Measurements from ENCODE around the gene HUS1. TPM values are rescaled to one million over a fixed set of nuclear protein-coding genes. Genes with fewer than 3 reads are reported as not detected.
A peak's percentile ranks its signal among the peaks of the same experiment; 100 is the strongest.
"Not testable (repeated sequence)": the region's sequence is repeated elsewhere in the genome, so short reads cannot be mapped to it uniquely, and the experiment has no call there.

HUS1 gene
- polyA plus RNA-seq, 1 experiment, result 14.1 TPM

DNA sequence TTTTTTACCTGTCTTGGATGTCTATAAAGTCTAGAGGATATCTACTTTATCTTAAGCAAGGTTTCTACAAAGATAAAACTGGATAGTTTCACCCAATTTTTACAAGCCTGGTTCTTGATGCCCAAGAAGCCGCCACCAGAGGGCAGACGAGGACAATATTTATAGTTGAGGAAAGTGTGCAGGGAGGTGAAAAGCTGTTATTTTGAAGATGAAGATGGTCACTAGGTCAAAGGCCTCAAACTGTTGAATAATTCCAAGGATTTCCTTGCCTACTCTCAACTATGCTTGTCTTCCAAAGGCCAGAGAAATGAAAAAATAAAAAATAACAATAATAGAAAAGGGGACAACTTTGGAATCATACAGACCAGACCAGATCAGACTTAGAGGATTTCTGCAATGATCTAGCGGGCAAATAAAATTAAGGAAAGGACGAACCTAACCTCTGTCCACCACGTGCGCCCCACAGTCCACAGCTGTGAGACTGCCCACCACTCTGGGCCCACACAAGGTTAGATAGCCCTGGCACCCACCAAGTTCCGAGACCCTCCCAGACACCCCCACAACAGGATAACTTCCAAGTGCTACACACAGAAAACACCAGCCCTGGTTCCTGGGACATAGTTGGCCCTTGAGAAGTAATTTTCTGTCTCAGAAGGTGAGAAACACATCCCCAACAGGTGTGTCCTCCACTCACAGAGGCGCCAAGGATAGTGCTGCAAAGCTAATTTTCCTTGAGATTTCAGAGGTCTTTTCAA, 34.0 kb downstream of the HUS1 start:
- CTCF ChIA-PET, result interaction anchor here (0.6 to 6.8 kb wide), 36 partner anchors 9 to 679 kb away, joined by 3 to 100 read pairs (median 4); no protein-coding TSS in a partner anchor
- no peak overlapping the region for H3K4me3 ChIP-seq (ENCODE audit: low read depth, low read length)
- TF ChIP-seq CTCF (IDR thresholded peaks at IDR 0.05; ENCODE audit: insufficient read depth, low read depth, low read length), result peak; percentile 76
- H3K27me3 ChIP-seq (ENCODE audit: control insufficient read depth, insufficient read depth, low read length), result no peaks in the 10 kb centered on the region
- no peak for DNase-seq (ENCODE audit: low read depth)
- no peaks in the 10 kb centered on the region for H3K36me3 ChIP-seq (ENCODE audit: control insufficient read depth, insufficient read depth, low read length)
- POLR2A ChIA-PET, result no interaction called here

DNA sequence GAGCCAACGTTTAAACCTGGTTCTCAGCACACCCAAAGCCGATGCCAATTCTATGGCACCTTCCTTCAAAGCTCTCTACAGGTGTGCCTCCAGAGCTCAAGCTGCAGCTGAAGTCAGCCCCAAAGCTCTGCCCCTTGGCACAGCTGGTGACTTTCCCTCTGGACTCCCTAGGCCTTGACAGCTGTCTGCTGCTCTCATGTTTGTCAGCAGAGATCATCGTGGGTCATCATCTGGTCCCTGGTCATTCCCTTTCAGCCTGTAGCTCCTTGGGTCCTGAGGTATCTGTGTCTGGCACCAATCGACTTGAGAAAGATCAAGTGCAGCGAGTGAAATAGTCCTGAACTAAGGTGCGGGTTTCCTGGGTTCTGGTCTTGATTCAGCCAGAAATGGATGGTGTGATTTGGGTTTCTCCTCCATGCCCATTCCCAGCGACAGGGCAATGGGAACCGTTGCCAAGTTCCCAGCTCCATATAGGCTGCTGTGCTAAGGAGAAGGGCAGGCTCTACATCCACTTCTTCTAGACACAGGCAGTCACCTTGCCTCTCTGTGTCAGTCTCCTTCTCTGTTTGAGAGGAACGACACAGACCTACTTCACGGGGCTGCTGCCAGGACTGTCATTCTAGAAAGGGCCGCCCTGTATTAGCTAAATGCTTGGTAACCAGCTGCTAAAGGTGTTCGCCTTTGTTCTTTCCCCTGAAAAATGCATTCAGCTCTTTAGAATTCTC, 34.7 kb downstream of the HUS1 start:
- ChIA-PET POLR2A (no interaction called here), CTCF (interaction anchor here (0.8 to 6.8 kb wide), 35 partner anchors 9 to 678 kb away, joined by 3 to 100 read pairs (median 5); no protein-coding TSS in a partner anchor)
- Histone ChIP-seq H3K36me3 (ENCODE audit: control insufficient read depth, insufficient read depth, low read length) (no peaks in the 10 kb centered on the region), H3K27me3 (ENCODE audit: control insufficient read depth, insufficient read depth, low read length) (no peaks in the 10 kb centered on the region), H3K4me3 (ENCODE audit: low read depth, low read length) (no peak overlapping the region)
- no peak for TF ChIP-seq CTCF (IDR thresholded peaks at IDR 0.05; ENCODE audit: insufficient read depth, low read depth, low read length)
- no peak for DNase-seq (ENCODE audit: low read depth)

DNA sequence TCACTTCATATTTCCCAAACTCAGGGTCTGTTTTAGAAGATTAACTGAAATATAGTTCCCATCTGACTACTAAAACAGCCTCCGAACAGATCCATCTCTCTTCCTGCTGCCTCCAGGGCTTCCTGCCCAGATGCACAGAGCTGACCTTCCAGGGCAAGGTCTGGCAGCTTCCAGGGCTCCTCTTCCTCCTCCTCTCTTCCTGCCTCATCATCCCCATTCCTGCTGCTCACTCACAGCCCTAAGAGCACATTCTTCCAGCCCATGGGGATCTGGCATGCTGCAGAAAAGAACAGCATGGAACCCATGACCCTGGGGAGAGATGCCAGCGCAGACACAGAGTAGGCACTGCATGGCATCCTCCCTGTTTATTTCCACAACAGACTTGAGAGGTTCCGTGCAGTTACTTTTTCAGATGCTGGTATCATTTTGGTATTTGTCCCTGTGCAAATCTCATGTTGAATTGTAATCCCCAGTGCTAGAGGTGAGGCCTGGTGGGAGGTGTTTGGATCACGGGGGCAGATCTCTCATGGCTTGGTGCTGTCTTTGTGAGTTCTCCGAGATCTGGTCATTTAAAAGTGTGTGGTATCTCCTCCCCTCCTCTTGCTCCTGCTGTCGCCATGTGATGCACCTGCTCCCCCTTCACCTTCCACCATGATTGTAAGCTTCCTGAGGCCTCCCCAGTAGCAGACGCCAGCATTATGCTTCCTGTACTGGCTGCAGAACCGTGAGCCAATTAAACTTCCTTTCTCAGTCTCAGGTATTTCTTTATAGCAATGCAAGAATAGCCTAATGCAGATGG, 35.5 kb downstream of the HUS1 start:
- no peak for DNase-seq (ENCODE audit: low read depth)
- CTCF ChIA-PET, result interaction anchor here (0.6 to 6.8 kb wide), 20 partner anchors 12 to 214 kb away, joined by 3 to 100 read pairs (median 6); no protein-coding TSS in a partner anchor
- TF ChIP-seq CTCF (IDR thresholded peaks at IDR 0.05; ENCODE audit: insufficient read depth, low read depth, low read length), result no peak
- H3K36me3 ChIP-seq (ENCODE audit: control insufficient read depth, insufficient read depth, low read length), result no peaks in the 10 kb centered on the region
- no peak overlapping the region for H3K4me3 ChIP-seq (ENCODE audit: low read depth, low read length)
- POLR2A ChIA-PET, result no interaction called here
- no peaks in the 10 kb centered on the region for H3K27me3 ChIP-seq (ENCODE audit: control insufficient read depth, insufficient read depth, low read length)

DNA sequence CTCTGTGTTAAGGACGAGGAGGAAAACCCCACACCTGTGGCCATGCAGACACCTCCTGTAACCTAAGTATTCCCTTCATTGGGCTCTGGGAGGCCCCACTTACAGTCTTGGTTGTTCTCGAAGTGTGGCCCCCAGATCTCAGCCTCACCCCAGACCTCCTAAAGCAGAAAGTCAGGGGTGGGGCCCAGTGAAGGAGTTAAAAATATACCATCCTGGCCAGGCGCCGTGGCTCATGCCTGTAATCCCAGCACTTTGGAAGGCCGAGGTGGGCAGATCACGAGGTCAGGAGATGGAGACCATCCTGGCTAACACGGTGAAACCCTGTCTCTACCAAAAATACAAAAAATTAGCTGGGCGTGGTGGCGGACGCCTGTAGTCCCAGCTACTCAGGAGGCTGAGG, 36.8 kb downstream of the HUS1 start:
- DNase-seq (ENCODE audit: low read depth); H3K27me3 ChIP-seq (ENCODE audit: control insufficient read depth, insufficient read depth, low read length); POLR2A ChIA-PET; H3K4me3 ChIP-seq (ENCODE audit: low read depth, low read length); H3K36me3 ChIP-seq (ENCODE audit: control insufficient read depth, insufficient read depth, low read length): not testable (repeated sequence)
- CTCF ChIA-PET, result interaction anchor here (0.7 to 6.8 kb wide), 4 partner anchors 25 to 212 kb away, joined by 3 to 100 read pairs (median 3); no protein-coding TSS in a partner anchor

DNA sequence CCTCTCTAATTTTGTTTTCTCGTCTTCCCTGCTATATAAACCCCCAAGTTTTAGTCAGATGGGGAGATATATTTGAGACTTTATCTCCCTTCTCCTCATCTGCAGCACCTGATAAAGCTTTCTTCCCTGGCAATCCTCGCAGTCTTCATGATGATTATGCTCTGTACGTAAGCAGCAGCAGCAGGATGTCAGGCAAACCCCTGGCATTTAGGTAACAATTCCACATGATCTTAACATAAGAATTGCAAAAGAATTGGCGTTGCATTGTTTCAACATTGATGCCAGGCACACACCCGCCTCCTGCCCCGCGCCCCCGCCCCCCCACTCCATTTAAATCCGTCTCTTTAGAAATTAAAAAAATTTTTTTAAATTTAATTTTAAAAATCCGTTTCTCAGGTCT, 37.3 kb downstream of the HUS1 start:
- no peak for TF ChIP-seq CTCF (IDR thresholded peaks at IDR 0.05; ENCODE audit: insufficient read depth, low read depth, low read length)
- no peak for DNase-seq (ENCODE audit: low read depth)
- ChIA-PET POLR2A (no interaction called here), CTCF (interaction anchor here (0.9 to 6.8 kb wide), 3 partner anchors 168 to 219 kb away, joined by 3 to 100 read pairs (median 4); no protein-coding TSS in a partner anchor)
- Histone ChIP-seq H3K27me3 (ENCODE audit: control insufficient read depth, insufficient read depth, low read length) (no peaks in the 10 kb centered on the region), H3K4me3 (ENCODE audit: low read depth, low read length) (no peak overlapping the region), H3K36me3 (ENCODE audit: control insufficient read depth, insufficient read depth, low read length) (no peaks in the 10 kb centered on the region)
